Astrocyte (in vitro differentiated cells and primary cell): ENCODE measurements around the gene EXOC6B. TPM values are rescaled to one million over a fixed set of nuclear protein-coding genes. Genes with fewer than 3 reads are reported as not detected.

Experiments used
- DNase-seq: peaks from one replicate; pipeline ENCODE4 v3.0.0-alpha.2; 2010; ENCODE audit warnings: low read depth
- FAIRE-seq: peaks from 2 replicates; lab custom pipeline; 2011; peaks lifted over from hg19 to GRCh38; lab: Jason Lieb, UNC
- H2AFZ ChIP-seq: 2 replicates; pipeline ENCODE4 v1.6.0; 2012; ENCODE audit warnings: low read depth, low read length, inconsistent platforms
- H3K27ac ChIP-seq: 2 replicates; pipeline ENCODE4 v1.5.1; 2011; ENCODE audit warnings: low read depth, low read length, inconsistent platforms
- H3K27me3 ChIP-seq: 2 replicates; pipeline ENCODE4 v1.6.0; 2011; ENCODE audit warnings: low read length, inconsistent platforms; ENCODE audit not compliant: insufficient read depth
- H3K36me3 ChIP-seq: 2 replicates; pipeline ENCODE4 v1.5.1; 2011; ENCODE audit warnings: low read length, inconsistent platforms; ENCODE audit not compliant: insufficient read depth
- H3K4me1 ChIP-seq: 2 replicates; pipeline ENCODE4 v1.5.1; 2011; ENCODE audit warnings: low read length, inconsistent platforms; ENCODE audit not compliant: insufficient read depth
- H3K4me2 ChIP-seq: 2 replicates; pipeline ENCODE4 v1.6.0; 2012; ENCODE audit warnings: low read length, inconsistent platforms
- H3K4me3 ChIP-seq: 2 replicates; pipeline ENCODE4 v1.5.1; 2011; ENCODE audit warnings: low read depth, mild to moderate bottlenecking, low read length, inconsistent platforms; ENCODE audit not compliant: insufficient read depth
- H3K79me2 ChIP-seq: 2 replicates; pipeline ENCODE4 v1.6.0; 2012; ENCODE audit warnings: mild to moderate bottlenecking, low read length, inconsistent platforms; ENCODE audit not compliant: insufficient read depth
- H3K9ac ChIP-seq: 2 replicates; pipeline ENCODE4 v1.6.0; 2012; ENCODE audit warnings: mild to moderate bottlenecking, low read length, inconsistent platforms
- H3K9me3 ChIP-seq: 2 replicates; pipeline ENCODE4 v1.5.1; 2012; ENCODE audit warnings: low read depth, mild to moderate bottlenecking, low read length, inconsistent platforms; ENCODE audit not compliant: insufficient read depth
- H4K20me1 ChIP-seq: 2 replicates; pipeline ENCODE4 v1.6.0; 2012; ENCODE audit warnings: low read length, inconsistent platforms; ENCODE audit not compliant: insufficient read depth
- H3K27ac Mint-ChIP-seq: one replicate; pipeline ENCODE4 v1.8.0; 2021; ENCODE audit warnings: mild to moderate bottlenecking, mixed read lengths; ENCODE audit not compliant: unreplicated experiment
- H3K27me3 Mint-ChIP-seq: one replicate; pipeline ENCODE4 v1.8.0; 2021; ENCODE audit warnings: low read depth, mixed read lengths; ENCODE audit not compliant: unreplicated experiment
- H3K36me3 Mint-ChIP-seq: one replicate; pipeline ENCODE4 v1.8.0; 2021; ENCODE audit warnings: low read depth, mixed read lengths; ENCODE audit not compliant: unreplicated experiment
- H3K4me1 Mint-ChIP-seq: one replicate; pipeline ENCODE4 v1.8.0; 2021; ENCODE audit warnings: low read depth, mixed read lengths; ENCODE audit not compliant: unreplicated experiment
- H3K4me3 Mint-ChIP-seq: one replicate; pipeline ENCODE4 v1.8.0; 2021; ENCODE audit warnings: mild to moderate bottlenecking, moderate library complexity, mixed read lengths; ENCODE audit not compliant: unreplicated experiment
- H3K9me3 Mint-ChIP-seq: one replicate; pipeline ENCODE4 v1.8.0; 2021; ENCODE audit warnings: mild to moderate bottlenecking, mixed read lengths; ENCODE audit not compliant: unreplicated experiment
- CTCF ChIP-seq: IDR thresholded peaks from 2 replicates; pipeline ENCODE4 v1.5.1; 2011; ENCODE audit warnings: low read depth, mild to moderate bottlenecking, inconsistent platforms, low read length, moderate library complexity; ENCODE audit not compliant: insufficient read depth
- EZH2 ChIP-seq: IDR thresholded peaks from 2 replicates; pipeline ENCODE4 v1.6.1; 2012; ENCODE audit warnings: mild to moderate bottlenecking, low read length, inconsistent platforms; ENCODE audit not compliant: insufficient read depth
- total RNA-seq: library from RNA; stranded (reverse); gene quantifications from 2 replicates; pipeline ENCODE4 v1.2.1, GENCODE V29; 2021

EXOC6B gene
- total RNA-seq, 1 donor from 2014 or later, result 31.8 TPM

DNA sequence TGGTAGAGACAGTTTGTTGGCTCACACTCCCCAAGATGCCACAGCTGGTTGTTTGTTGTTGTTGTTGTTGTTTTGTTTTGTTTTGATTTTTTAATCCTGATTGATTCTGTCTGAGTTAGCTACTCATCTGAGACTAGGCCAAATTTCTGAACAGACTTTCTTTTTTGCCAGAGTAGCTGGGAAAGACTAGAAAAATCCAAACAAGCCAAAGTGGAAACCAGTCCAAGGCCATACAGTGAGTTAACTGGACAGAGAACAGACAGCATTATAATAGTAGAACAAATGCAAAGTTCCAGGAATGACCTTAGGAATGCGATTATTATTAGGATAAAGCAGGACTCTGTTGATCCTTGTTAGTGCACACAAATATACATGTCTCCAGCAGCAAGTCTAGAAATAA is 634.4 kb downstream of the EXOC6B start:
- peaks cover 5% of the 10 kb centered on the region for H3K36me3 Mint-ChIP-seq
- H3K4me1 ChIP-seq, result no peaks in the 10 kb centered on the region
- no peak overlapping the region for H3K4me3 ChIP-seq
- no peak overlapping the region for H2AFZ ChIP-seq
- H3K9ac ChIP-seq, result no peak overlapping the region
- no peaks in the 10 kb centered on the region for H3K36me3 ChIP-seq
- no peak overlapping the region for H3K4me3 Mint-ChIP-seq
- no peak for DNase-seq
- H3K79me2 ChIP-seq, result no peaks in the 10 kb centered on the region
- peaks cover 8% of the 10 kb centered on the region for H3K9me3 ChIP-seq
- no peaks in the 10 kb centered on the region for H3K27me3 ChIP-seq
- no peaks in the 10 kb centered on the region for H3K27me3 Mint-ChIP-seq
- H3K4me2 ChIP-seq, result no peak overlapping the region
- H4K20me1 ChIP-seq, result no peaks in the 10 kb centered on the region
- H3K4me1 Mint-ChIP-seq, result no peaks in the 10 kb centered on the region
- H3K27ac ChIP-seq, result no peak overlapping the region
- no peak for FAIRE-seq
- H3K27ac Mint-ChIP-seq, result no peak overlapping the region
- H3K9me3 Mint-ChIP-seq, result peaks cover 2% of the 10 kb centered on the region
- no peak for TF ChIP-seq CTCF
- no peak for TF ChIP-seq EZH2

- no peak overlapping the region for H3K27ac ChIP-seq
- Mint-ChIP-seq H3K27me3 (no peaks in the 10 kb centered on the region), H3K36me3 (peaks cover 5% of the 10 kb centered on the region), H3K4me3 (no peak overlapping the region), H3K9me3 (peaks cover 2% of the 10 kb centered on the region), H3K27ac (no peak overlapping the region), H3K4me1 (peaks cover 3% of the 10 kb centered on the region)
- H3K36me3 ChIP-seq, result no peaks in the 10 kb centered on the region
- no peak overlapping the region for H3K9ac ChIP-seq
- H3K4me3 ChIP-seq, result no peak overlapping the region
- peaks cover 8% of the 10 kb centered on the region for H3K9me3 ChIP-seq
- FAIRE-seq, result no peak
- H3K4me2 ChIP-seq, result no peak overlapping the region
- H3K79me2 ChIP-seq, result no peaks in the 10 kb centered on the region
- H3K27me3 ChIP-seq, result no peaks in the 10 kb centered on the region
- H2AFZ ChIP-seq, result no peak overlapping the region
- H3K4me1 ChIP-seq, result no peaks in the 10 kb centered on the region
- no peak for DNase-seq
- TF ChIP-seq EZH2, result no peak
- H4K20me1 ChIP-seq, result no peaks in the 10 kb centered on the region
Measured at GRCh38 chr2:72185206-72185605, 640.6 kb downstream of the EXOC6B start.

DNA sequence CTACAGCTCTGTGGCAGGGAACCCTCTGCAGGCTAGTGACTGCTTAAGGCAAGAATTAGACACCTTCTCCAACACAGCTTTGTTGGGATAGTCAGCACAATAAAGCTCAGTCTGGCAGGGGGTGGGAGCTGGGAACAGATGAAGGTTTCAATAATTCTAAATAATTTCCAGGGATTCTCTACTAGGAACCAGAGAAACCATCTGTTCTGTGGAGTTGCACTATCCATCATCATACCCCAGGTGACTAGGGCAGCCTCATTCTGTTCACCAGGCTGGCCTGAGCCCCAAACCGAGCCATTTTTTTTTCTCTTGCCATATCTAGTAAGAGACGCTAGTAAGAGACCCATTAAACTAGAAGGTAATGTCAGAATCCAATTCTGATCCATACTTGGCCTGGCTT is 642.4 kb downstream of the EXOC6B start:
- Histone ChIP-seq H3K27me3 (no peaks in the 10 kb centered on the region), H3K27ac (no peak overlapping the region), H2AFZ (no peak overlapping the region), H3K79me2 (no peaks in the 10 kb centered on the region), H3K9ac (no peak overlapping the region), H3K4me3 (no peak overlapping the region), H4K20me1 (no peaks in the 10 kb centered on the region), H3K9me3 (peaks cover 8% of the 10 kb centered on the region), H3K4me1 (no peaks in the 10 kb centered on the region), H3K4me2 (no peak overlapping the region), H3K36me3 (no peaks in the 10 kb centered on the region)
- Mint-ChIP-seq H3K4me3 (no peak overlapping the region), H3K27ac (no peak overlapping the region), H3K27me3 (no peaks in the 10 kb centered on the region), H3K4me1 (peaks cover 3% of the 10 kb centered on the region), H3K36me3 (peaks cover 14% of the 10 kb centered on the region), H3K9me3 (peaks cover 2% of the 10 kb centered on the region)
- no peak for FAIRE-seq
- no peak for TF ChIP-seq EZH2
- TF ChIP-seq CTCF, result no peak
- no peak for DNase-seq
